GM18499 (cell line): ENCODE measurements around the gene GPR132.

Source experiments
- ATAC-seq: cut with Tn5 transposase; IDR thresholded peaks from one replicate; pipeline ENCODE4 v1.9.1; 2021; ENCODE audit warnings: moderate number of reproducible peaks; ENCODE audit not compliant: insufficient read depth, unreplicated experiment

GPR132 gene

GRCh38 chr14:105023791-105024480 is 41.3 kb downstream of the GPR132 start:
- ATAC-seq: no peak

GRCh38 chr14:105023144-105023543 is 42.1 kb downstream of the GPR132 start:
- no peak for ATAC-seq

- ATAC-seq: no peak
Observed at GRCh38 chr14:105022276-105022670, 43.0 kb downstream of the GPR132 start.

GRCh38 chr14:105021656-105022275 is 43.5 kb downstream of the GPR132 start:
- no peak for ATAC-seq

- no peak for ATAC-seq
Observed at GRCh38 chr14:105020815-105021655, 44.2 kb downstream of the GPR132 start, which contains the start of gene CDCA4. Gene CDCA4, minus strand, starts transcription at chr14:105021083. Its CDS starts 9,154 bp downstream, at chr14:105011929.

GRCh38 chr14:105019861-105020814 is 45.1 kb downstream of the GPR132 start:
- ATAC-seq: no peak

- no peak for ATAC-seq
Observed at GRCh38 chr14:105018414-105018813, 46.8 kb downstream of the GPR132 start.

GRCh38 chr14:105015905-105016304 is 49.3 kb downstream of the GPR132 start:
- ATAC-seq: no peak

GRCh38 chr14:105015242-105015641 is 50.0 kb downstream of the GPR132 start:
- no peak for ATAC-seq

- ATAC-seq: no peak
Observed at GRCh38 chr14:105014631-105015030, 50.6 kb downstream of the GPR132 start.

GRCh38 chr14:105014032-105014431 is 51.2 kb downstream of the GPR132 start:
- ATAC-seq: no peak

- no peak for ATAC-seq
Observed at GRCh38 chr14:105013150-105013785, 52.0 kb downstream of the GPR132 start.

GRCh38 chr14:105012171-105012985 is 52.9 kb downstream of the GPR132 start:
- ATAC-seq: no peak

- ATAC-seq: no peak
Observed at GRCh38 chr14:105011312-105011990, 53.8 kb downstream of the GPR132 start.

GRCh38 chr14:105010891-105011291 is 54.3 kb downstream of the GPR132 start:
- no peak for ATAC-seq

- no peak for ATAC-seq
Observed at GRCh38 chr14:105010106-105010505, 55.1 kb downstream of the GPR132 start.

GRCh38 chr14:105007593-105008264 is 57.5 kb downstream of the GPR132 start:
- no peak for ATAC-seq
